ENCODE measurements around the gene JAK2. TPM values are rescaled to one million over a fixed set of nuclear protein-coding genes. Genes with fewer than 3 reads are reported as not detected.
"Not testable (repeated sequence)": the region's sequence is repeated elsewhere in the genome, so short reads cannot be mapped to it uniquely, and the experiment has no call there.

JAK2 gene
- total RNA-seq, 1 experiment from 2014 or later: 1.4 TPM

GRCh38 chr9:5099466-5099865, 114.4 kb downstream of the JAK2 start:
- BruUV-seq (replicated peaks): no TSS peak
- no peaks in the 10 kb centered on the region for H3K9me3 ChIP-seq
- H3K4me3 ChIP-seq (ENCODE audit: low read depth, low read length): no peak overlapping the region
- no peaks in the 10 kb centered on the region for H3K4me1 ChIP-seq
- peaks cover 4% of the 10 kb centered on the region for H3K27me3 Mint-ChIP-seq (ENCODE audit: insufficient read depth, unreplicated experiment)
- intact Hi-C loops (cut with micrococcal nuclease; ENCODE audit: unreplicated experiment): no loop called here
- no peak overlapping the region for H3K27ac Mint-ChIP-seq (ENCODE audit: unreplicated experiment)
- H3K9me3 Mint-ChIP-seq (ENCODE audit: unreplicated experiment): no peaks in the 10 kb centered on the region
- no peak for DNase-seq
- TF ChIP-seq CTCF (IDR thresholded peaks at IDR 0.05; ENCODE audit: insufficient read depth in 1 of 2, low read depth in 1 of 2, low read length in 1 of 2, severe bottlenecking in 1 of 2, unreplicated experiment in 1 of 2): no peak
- H3K36me3 ChIP-seq (ENCODE audit: control insufficient read depth, insufficient read depth, low read length): no peaks in the 10 kb centered on the region
- H3K4me1 Mint-ChIP-seq (ENCODE audit: low read depth, unreplicated experiment): no peaks in the 10 kb centered on the region
- H3K4me3 Mint-ChIP-seq (ENCODE audit: unreplicated experiment): no peak overlapping the region
- H3K36me3 Mint-ChIP-seq (ENCODE audit: insufficient read depth, unreplicated experiment): no peaks in the 10 kb centered on the region
- CTCF ChIA-PET: no interaction called here
- POLR2A ChIA-PET: no interaction called here
- H3K27me3 ChIP-seq (replicated peaks; ENCODE audit: control insufficient read depth, insufficient read depth, low read length): no peaks in the 10 kb centered on the region

- H3K4me1 Mint-ChIP-seq (ENCODE audit: low read depth, unreplicated experiment); intact Hi-C loops (cut with micrococcal nuclease; ENCODE audit: unreplicated experiment); POLR2A ChIA-PET: not testable (repeated sequence)
Measured at GRCh38 chr9:5101127-5101526, 116.1 kb downstream of the JAK2 start.

DNA sequence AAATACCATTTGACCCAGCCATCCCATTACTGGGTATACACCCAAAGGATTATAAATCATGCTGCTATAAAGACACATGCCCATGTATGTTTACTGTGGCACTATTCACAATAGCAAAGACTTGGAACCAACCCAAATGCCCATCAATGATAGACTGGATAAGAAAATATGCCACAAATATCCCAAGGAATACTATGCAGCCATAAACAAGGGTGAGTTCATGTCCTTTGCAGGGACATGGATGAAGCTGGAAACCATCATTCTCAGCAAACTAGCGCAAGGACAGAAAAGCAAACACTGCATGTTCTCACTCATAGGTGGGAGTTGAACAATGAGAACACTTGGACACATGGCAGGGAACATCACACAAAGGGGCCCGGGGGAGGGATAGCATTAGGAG, 121.4 kb downstream of the JAK2 start:
- intact Hi-C loops (cut with micrococcal nuclease; ENCODE audit: unreplicated experiment); POLR2A ChIA-PET: not testable (repeated sequence)

More at GRCh38 chr9:5101127-5101526, 116.1 kb downstream of the JAK2 start:
- H3K4me3 ChIP-seq (ENCODE audit: low read depth, low read length); H3K36me3 Mint-ChIP-seq (ENCODE audit: insufficient read depth, unreplicated experiment); H3K27me3 ChIP-seq (replicated peaks; ENCODE audit: control insufficient read depth, insufficient read depth, low read length); CTCF ChIA-PET; H3K4me3 Mint-ChIP-seq (ENCODE audit: unreplicated experiment); H3K36me3 ChIP-seq (ENCODE audit: control insufficient read depth, insufficient read depth, low read length); BruUV-seq (replicated peaks); H3K4me1 ChIP-seq; H3K27me3 Mint-ChIP-seq (ENCODE audit: insufficient read depth, unreplicated experiment); DNase-seq; H3K9me3 Mint-ChIP-seq (ENCODE audit: unreplicated experiment); H3K9me3 ChIP-seq; H3K27ac Mint-ChIP-seq (ENCODE audit: unreplicated experiment): not testable (repeated sequence)

GRCh38 chr9:5110867-5111681, 126.0 kb downstream of the JAK2 start:
- H3K9me3 ChIP-seq: no peaks in the 10 kb centered on the region
- Mint-ChIP-seq H3K36me3 (ENCODE audit: insufficient read depth, unreplicated experiment) (no peaks in the 10 kb centered on the region), H3K4me1 (ENCODE audit: low read depth, unreplicated experiment) (no peaks in the 10 kb centered on the region), H3K27ac (ENCODE audit: unreplicated experiment) (no peak overlapping the region), H3K27me3 (ENCODE audit: insufficient read depth, unreplicated experiment) (no peaks in the 10 kb centered on the region), H3K4me3 (ENCODE audit: unreplicated experiment) (no peak overlapping the region), H3K9me3 (ENCODE audit: unreplicated experiment) (no peaks in the 10 kb centered on the region)
- intact Hi-C loops (cut with micrococcal nuclease; ENCODE audit: unreplicated experiment): no loop called here
- no peak for DNase-seq
- H3K27me3 ChIP-seq (replicated peaks; ENCODE audit: control insufficient read depth, insufficient read depth, low read length): no peaks in the 10 kb centered on the region
- ChIA-PET POLR2A (no interaction called here), CTCF (interaction anchor here (0.5 kb wide), 1 partner anchor 43 kb away, joined by 5 read pairs; no protein-coding TSS in a partner anchor)
- H3K4me3 ChIP-seq (ENCODE audit: low read depth, low read length): no peak overlapping the region
- H3K36me3 ChIP-seq (ENCODE audit: control insufficient read depth, insufficient read depth, low read length): no peaks in the 10 kb centered on the region
- no peak for TF ChIP-seq CTCF (IDR thresholded peaks at IDR 0.05; ENCODE audit: insufficient read depth in 1 of 2, low read depth in 1 of 2, low read length in 1 of 2, severe bottlenecking in 1 of 2, unreplicated experiment in 1 of 2)
- H3K4me1 ChIP-seq: no peaks in the 10 kb centered on the region
- no TSS peak for BruUV-seq (replicated peaks)

More for the DNA sequence above, 121.4 kb downstream of the JAK2 start:
- H3K9me3 Mint-ChIP-seq (ENCODE audit: unreplicated experiment); BruUV-seq (replicated peaks); H3K4me3 ChIP-seq (ENCODE audit: low read depth, low read length); H3K4me1 ChIP-seq; H3K9me3 ChIP-seq; H3K4me3 Mint-ChIP-seq (ENCODE audit: unreplicated experiment); H3K27me3 Mint-ChIP-seq (ENCODE audit: insufficient read depth, unreplicated experiment); H3K27me3 ChIP-seq (replicated peaks; ENCODE audit: control insufficient read depth, insufficient read depth, low read length); H3K36me3 ChIP-seq (ENCODE audit: control insufficient read depth, insufficient read depth, low read length); H3K27ac Mint-ChIP-seq (ENCODE audit: unreplicated experiment); DNase-seq; H3K36me3 Mint-ChIP-seq (ENCODE audit: insufficient read depth, unreplicated experiment); CTCF ChIA-PET; H3K4me1 Mint-ChIP-seq (ENCODE audit: low read depth, unreplicated experiment): not testable (repeated sequence)

Data from Caco-2 (cell line).